NCI-H1417 (cell line): Measurements from ENCODE around the gene PCDH7.

Experiments
- DNase-seq, 3 experiments: peaks; one replicate each; lab custom pipeline; 2025; lab: John Stamatoyannopoulos, UW

PCDH7 gene

GRCh38 chr4:30720021-30720660, at the start of gene PCDH7:
Gene PCDH7, plus strand, starts transcription at chr4:30720369. Its CDS starts 1,054 bp downstream, at chr4:30721423.
- DNase-seq = peak in 2 of 3 experiments; percentile 67 to 78

- DNase-seq = no peak
Observed at GRCh38 chr4:30671926-30672448, 48.2 kb upstream of the PCDH7 start.

GRCh38 chr4:30696191-30696590, 24.0 kb upstream of the PCDH7 start:
- no peak for DNase-seq

GRCh38 chr4:30714408-30715031, 5.6 kb upstream of the PCDH7 start:
- peak in 2 of 3 experiments; percentile 24 to 64 for DNase-seq

- peak in 1 of 3 experiments; percentile 47 for DNase-seq
Observed at GRCh38 chr4:30716158-30716557, 4.0 kb upstream of the PCDH7 start.

GRCh38 chr4:30716681-30717207, 3.4 kb upstream of the PCDH7 start:
- peak in 2 of 3 experiments; percentile 22 to 60 for DNase-seq

GRCh38 chr4:30717208-30718020, 2.8 kb upstream of the PCDH7 start:
- DNase-seq = peak in 2 of 3 experiments; percentile 69

GRCh38 chr4:30718021-30718542, 2.1 kb upstream of the PCDH7 start:
- peak in 2 of 3 experiments; percentile 69 to 70 for DNase-seq

- DNase-seq = peak in 2 of 3 experiments; percentile 52 to 64
Observed at GRCh38 chr4:30718641-30719453, 1.3 kb upstream of the PCDH7 start.

- DNase-seq = peak in 2 of 3 experiments; percentile 69 to 76
Observed at GRCh38 chr4:30719454-30720020, 632 bp upstream of the PCDH7 start.

- DNase-seq = peak in 2 of 3 experiments; percentile 67 to 78
Observed at GRCh38 chr4:30720661-30721184, 554 bp downstream of the PCDH7 start.

- DNase-seq = peak in 2 of 3 experiments; percentile 75 to 77
Observed at GRCh38 chr4:30721185-30722091, 1.3 kb downstream of the PCDH7 start.

- DNase-seq = no peak
Observed at GRCh38 chr4:30722092-30722358, 1.9 kb downstream of the PCDH7 start.

- no peak for DNase-seq
Observed at GRCh38 chr4:30722359-30723200, 2.4 kb downstream of the PCDH7 start.

GRCh38 chr4:30723201-30723955, 3.2 kb downstream of the PCDH7 start:
- DNase-seq = no peak

GRCh38 chr4:30724247-30724646, 4.1 kb downstream of the PCDH7 start:
- DNase-seq = no peak

- DNase-seq = no peak
Observed at GRCh38 chr4:30725562-30725961, 5.4 kb downstream of the PCDH7 start.
